ENCODE measurements around the gene ARHGAP42.
"Not testable (repeated sequence)": the region's sequence is repeated elsewhere in the genome, so short reads cannot be mapped to it uniquely, and the experiment has no call there.

The ARHGAP42 gene

GRCh38 chr11:100978939-100979338 is 291.9 kb downstream of the ARHGAP42 start:
- no peak for DNase-seq

DNA sequence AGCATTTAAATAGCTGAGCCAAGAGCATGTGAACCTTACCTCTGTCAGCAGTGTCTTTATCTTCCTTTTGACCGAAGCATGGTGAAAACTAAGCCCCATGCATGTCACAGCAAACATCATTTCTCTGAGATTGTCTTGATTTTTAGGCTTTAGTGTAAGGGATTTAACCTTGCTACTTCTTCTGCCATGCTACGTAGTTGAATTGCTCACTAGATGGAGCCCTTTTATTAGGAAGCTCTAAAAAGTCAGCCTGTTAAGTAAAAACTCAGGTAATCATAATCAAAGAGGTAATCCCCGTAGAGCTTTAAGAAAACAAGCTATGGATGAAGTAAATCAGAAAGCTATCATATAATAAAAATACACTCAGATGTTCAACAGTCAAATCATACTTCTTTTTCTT is 293.1 kb downstream of the ARHGAP42 start:
- no peak for DNase-seq

DNA sequence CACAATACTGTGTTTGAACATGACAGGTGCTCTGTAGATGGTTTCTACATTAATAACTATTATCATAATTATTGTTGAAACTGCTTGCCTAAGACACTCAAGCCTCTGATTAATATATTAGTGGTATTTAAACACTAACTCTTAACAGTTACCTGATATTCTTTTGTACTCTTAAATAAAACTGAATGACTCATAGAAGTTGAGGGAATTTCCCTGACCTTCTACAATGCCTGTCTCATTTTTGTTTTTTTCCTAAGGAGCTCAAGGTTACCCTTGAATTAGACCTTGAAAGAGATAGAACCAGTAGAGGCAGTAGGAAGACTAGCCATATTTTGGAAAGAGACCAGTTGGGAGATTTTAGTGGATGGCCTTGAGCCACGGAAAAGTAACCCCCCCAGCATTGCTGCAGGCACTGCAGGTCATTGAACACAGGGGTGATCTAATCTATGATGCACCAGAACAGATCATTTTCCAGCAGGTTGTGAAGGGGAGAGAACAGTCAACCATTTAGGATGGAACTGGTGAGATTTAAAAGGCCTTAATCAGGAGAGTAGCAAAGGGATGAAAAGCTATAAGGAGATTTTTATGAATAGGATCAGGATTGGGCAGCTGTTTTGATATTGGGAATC is 294.2 kb downstream of the ARHGAP42 start:
- DNase-seq, result no peak

DNA sequence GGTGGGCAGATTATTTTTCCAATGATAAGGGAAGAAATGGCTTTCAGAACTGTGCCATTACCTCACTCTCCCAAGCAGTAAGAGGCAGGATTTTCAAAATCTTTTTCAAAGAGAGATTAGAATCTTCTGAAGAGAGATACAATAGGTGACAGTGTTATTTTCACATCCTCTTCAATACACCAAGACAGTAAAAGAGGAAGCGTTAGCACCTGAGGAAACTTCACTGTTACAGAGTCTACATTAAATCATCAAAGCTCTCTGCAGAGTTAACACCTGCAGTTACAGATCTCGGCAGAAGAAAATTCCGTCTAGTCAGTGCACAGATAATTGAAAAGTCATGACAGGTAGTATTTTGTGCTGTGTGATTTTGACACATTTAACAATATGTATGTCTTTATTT is 297.6 kb downstream of the ARHGAP42 start:
- DNase-seq, result no peak

DNA sequence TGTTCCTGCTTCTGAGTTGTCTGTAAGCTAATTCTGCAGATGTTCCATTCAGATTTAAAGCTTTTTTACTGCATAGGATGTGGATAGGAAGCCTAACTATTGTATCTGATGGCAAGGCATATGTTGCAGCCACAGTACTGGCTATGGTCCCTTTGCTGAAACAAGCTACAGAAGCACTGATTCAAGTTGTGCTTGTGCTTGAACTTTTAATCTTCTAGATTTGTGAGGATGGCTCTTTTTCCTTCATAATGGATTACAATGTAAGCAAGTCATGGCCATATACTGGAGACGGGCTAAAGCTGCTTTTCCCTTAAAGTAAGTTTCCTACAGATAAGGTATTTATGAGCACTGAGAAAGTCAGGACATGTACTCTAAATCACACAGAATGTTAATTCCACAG is 303.8 kb downstream of the ARHGAP42 start:
- DNase-seq, result no peak

GRCh38 chr11:100991541-100991940 is 304.5 kb downstream of the ARHGAP42 start:
- DNase-seq, result no peak

- no peak for DNase-seq
Measured at GRCh38 chr11:100994966-100995365, 307.9 kb downstream of the ARHGAP42 start.

- no peak for DNase-seq
Measured at GRCh38 chr11:100999756-101000155, 312.7 kb downstream of the ARHGAP42 start.

GRCh38 chr11:101003468-101003867 is 316.4 kb downstream of the ARHGAP42 start:
- no peak for DNase-seq

GRCh38 chr11:101008961-101009689 is 322.0 kb downstream of the ARHGAP42 start:
- no peak for DNase-seq

GRCh38 chr11:101009690-101010055 is 322.6 kb downstream of the ARHGAP42 start:
- DNase-seq, result no peak

DNA sequence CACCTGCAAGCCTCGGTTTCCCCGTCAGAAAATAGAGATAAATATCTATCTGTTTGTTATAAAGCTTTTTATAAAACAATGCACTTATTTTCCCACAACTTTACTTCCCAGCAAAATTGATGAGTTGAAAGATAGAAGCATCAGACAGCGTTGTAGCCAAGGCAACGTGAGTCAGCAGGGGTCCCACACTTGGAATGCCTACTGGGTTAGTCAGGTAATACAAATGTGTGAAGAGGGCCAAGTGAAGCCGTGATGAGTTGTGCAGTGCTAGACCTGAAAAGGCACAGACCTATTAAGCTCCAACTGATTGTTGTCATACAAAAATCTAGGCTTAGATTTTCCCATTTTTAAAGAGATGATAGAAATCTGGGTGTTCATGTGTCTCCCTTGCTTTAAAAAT is 323.8 kb downstream of the ARHGAP42 start:
- DNase-seq, result no peak

DNA sequence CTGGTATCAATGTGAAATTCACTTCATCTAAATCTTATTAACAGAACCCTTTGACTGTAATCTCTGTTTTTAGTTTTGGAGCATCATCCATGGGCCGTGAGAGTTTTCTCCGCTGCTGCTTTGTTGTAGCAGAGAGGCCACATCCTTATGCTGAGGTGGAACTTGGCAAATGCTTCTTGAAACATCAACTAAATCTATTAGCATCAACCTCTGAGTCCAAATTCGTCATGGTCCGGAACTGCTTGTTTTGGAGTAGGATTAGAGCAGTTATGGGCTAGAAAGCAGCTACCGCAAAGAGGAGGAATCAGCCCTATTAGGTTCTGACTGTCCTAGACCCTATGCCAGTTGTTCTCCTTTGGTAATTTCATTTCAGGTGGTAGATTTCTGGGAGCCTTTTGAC is 324.8 kb downstream of the ARHGAP42 start:
- no peak for DNase-seq

DNA sequence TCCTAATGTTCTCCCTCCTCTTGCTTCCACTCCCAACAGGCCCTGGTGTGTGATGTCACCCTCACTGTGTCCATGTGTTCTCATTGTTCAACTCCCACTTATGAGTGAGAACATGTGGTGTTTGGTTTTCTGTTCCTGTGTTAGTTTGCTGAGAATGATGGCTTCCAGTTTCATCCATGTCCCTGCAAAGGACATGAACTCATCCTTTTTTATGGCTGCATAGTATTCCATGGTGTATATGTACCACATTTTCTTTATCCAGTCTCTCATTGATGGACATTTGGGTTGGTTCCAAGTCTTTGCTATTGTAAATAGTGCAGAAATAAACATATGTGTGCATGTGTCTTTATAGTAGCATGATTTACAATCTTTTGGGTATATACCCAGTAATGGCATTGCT is 326.6 kb downstream of the ARHGAP42 start:
- DNase-seq, result not testable (repeated sequence)

DNA sequence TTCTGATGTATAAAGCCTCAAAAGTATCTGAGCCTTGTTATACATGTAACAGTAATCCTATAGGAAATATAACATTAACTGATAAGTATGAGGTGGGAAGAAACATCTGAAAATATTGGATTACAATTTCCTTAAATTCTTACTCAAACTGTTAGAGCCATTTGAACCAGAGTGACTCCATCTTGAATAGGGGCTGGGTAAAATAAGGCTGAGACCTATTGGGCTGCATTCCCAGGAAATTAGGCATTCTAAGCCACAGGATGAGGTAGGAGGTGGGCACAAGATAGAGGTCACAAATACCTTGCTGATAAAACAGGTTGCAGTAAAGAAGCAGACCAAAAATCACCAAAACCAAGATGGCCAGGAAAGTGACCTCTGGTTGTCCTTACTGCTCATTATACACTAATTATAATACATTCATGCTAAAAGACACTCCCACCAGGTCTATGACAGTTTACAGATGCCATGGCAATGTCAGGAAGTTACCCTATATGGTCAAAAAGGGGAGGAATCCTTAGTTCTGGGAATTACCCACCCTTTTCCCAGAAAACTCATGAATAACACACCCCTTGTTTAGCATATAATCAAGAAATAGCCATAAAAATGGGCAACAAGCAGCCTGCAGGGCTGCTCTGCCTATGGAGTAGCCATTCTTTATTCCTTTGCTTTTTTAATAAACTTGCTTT is 327.7 kb downstream of the ARHGAP42 start:
- no peak for DNase-seq

- no peak for DNase-seq
Measured at GRCh38 chr11:101019870-101020269, 332.8 kb downstream of the ARHGAP42 start.

GRCh38 chr11:101022256-101022655 is 335.2 kb downstream of the ARHGAP42 start:
- DNase-seq, result no peak

DNA sequence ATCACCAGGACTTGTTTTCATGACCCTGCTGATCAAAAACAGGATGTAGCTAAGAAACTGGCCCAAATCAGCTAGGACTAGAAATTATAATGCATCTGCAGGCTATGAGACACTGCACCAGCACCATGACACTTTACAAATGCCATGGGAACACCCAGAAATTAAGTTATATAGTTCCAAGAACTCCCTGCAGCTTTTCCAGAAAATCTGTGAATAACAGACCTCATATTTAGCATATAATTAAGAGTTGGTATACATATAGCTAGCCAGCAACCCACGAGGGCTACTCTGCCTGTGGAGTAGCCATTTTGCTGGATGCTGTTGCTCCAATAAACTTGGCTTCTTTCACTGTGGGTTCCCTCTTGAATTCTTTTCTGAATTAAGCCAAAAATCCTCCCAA is 341.6 kb downstream of the ARHGAP42 start:
- no peak for DNase-seq

- DNase-seq, result no peak
Measured at GRCh38 chr11:101030015-101030414, 342.9 kb downstream of the ARHGAP42 start.

GRCh38 chr11:101030692-101031091 is 343.6 kb downstream of the ARHGAP42 start:
- no peak for DNase-seq

DNA sequence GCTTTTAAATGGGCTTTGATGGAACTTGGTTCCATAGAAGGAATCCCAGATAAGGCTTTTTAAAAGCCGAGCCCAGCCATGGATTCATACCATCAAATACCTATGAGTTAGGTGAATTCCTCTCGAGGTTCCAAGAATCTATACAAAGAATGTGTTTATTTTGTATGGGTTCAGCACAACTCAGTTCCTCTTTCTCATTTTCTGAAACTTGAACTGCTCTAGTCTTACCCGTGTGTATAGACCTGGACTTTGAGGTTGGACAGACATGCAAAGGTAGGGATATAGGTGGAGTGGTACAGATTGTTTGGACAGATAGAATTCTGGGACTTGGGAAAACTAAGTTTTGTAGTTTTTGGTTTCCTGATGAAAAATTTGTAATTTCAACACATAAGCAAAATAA is 344.6 kb downstream of the ARHGAP42 start:
- no peak for DNase-seq

- DNase-seq, result no peak
Measured at GRCh38 chr11:101032991-101033390, 345.9 kb downstream of the ARHGAP42 start.

DNA sequence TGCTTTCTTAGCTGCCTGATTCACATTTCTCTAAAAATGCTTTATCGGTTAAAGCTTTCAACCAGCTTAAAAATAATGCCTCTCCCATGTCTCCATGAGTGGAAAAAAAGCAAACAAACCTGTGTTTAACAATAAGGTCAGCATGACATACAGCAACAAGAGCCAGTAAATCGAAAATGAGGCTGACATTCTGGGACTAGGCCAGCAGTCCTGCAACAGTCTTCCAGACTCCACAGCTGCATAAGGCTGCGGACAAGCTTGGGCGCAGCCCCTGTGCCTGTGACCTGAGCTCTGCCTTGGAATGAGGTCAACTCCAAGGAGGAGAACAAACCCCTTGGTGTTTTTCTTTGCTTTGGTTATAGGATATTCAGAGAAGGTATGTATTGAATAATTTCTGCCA is 347.0 kb downstream of the ARHGAP42 start:
- no peak for DNase-seq

DNA sequence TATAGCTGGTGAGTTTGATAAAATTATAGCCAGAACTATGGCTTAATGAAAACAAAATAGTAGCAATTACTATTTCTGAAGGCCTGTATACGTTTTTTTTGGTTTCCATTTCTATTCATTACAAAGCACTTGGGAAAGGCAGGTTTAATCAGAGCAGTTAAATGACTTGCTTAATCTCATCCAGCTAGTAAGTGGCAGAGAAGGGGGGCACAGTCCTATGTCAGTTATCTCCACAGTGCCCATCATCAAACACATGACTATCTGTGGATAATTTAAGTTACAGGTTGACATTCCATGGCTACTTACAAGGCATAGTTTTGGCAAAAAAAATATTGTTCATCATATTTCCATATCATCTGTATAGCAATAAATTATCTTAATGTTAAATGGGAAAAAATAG is 348.8 kb downstream of the ARHGAP42 start:
- no peak for DNase-seq
